ENCODE data around the gene CRB3.

CRB3 gene

DNA sequence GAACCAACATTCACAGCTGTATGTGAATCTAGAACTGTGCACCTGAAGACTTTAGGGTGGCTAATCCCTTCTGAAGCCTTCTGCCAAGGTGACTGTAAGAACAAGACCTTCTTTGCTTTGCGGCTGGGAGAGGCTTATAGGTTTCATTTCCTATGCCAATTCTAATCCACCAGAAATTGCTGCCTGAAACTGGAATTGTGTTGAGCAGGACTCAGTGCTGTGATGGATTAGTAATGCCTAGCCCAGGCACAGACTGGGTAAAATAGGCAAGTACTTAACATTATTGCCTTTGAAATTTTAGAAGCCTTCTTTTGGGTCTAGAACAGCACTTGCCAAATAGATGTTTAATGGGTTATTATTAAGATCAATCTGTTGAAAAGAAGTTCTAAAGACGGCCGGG is 16.0 kb upstream of the CRB3 start:
- H3K9me2 ChIP-seq (replicated peaks; ENCODE audit: insufficient read depth, low read length) = no peaks in the 10 kb centered on the region
- no peaks in the 10 kb centered on the region for H3K36me3 ChIP-seq (replicated peaks; ENCODE audit: insufficient read depth, low read length)

DNA sequence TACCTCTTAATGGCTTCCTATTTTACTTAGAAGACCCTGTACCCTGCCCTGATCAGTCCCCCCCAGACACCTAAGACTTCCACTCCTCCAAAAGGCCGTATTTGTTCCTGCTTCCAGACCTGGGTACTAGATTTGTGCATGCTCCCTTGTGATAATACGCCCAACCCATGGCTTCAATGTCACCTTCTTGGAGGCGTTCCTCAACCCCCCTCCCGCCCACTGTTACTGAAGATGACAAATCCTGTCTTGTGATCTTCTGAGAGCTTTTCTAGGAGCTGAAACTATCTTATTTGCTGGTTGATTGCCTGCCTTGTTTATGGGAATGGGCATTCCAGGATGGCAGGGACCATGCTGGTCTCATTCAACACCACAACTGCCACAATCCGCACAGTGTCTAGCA is 13.9 kb upstream of the CRB3 start:
- Histone ChIP-seq H3K27me3 (replicated peaks; ENCODE audit: insufficient read depth, low read length) (no peaks in the 10 kb centered on the region), H3K4me3 (ENCODE audit: low read length) (no peak overlapping the region), H3K4me2 (ENCODE audit: low read depth, low read length) (no peak overlapping the region), H3K9me2 (replicated peaks; ENCODE audit: insufficient read depth, low read length) (no peaks in the 10 kb centered on the region), H3K9ac (ENCODE audit: low read length) (no peak overlapping the region), H3K27ac (ENCODE audit: low read length) (no peak overlapping the region), H3K79me2 (ENCODE audit: low read length) (no peaks in the 10 kb centered on the region), H3K4me1 (ENCODE audit: low read length) (no peaks in the 10 kb centered on the region), H3K36me3 (replicated peaks; ENCODE audit: insufficient read depth, low read length) (0 out of 2 replicates have a peak, but pooled peaks cover 5% of the 10 kb centered on the region), H3F3A (ENCODE audit: insufficient read depth, low read length) (no peaks in the 10 kb centered on the region), H4K20me1 (ENCODE audit: insufficient read depth, low read length) (no peaks in the 10 kb centered on the region), H2AFZ (ENCODE audit: low read length) (no peak overlapping the region), H3K9me3 (replicated peaks; ENCODE audit: insufficient read depth, low read length) (no peaks in the 10 kb centered on the region)
- TF ChIP-seq, protein P1, sequence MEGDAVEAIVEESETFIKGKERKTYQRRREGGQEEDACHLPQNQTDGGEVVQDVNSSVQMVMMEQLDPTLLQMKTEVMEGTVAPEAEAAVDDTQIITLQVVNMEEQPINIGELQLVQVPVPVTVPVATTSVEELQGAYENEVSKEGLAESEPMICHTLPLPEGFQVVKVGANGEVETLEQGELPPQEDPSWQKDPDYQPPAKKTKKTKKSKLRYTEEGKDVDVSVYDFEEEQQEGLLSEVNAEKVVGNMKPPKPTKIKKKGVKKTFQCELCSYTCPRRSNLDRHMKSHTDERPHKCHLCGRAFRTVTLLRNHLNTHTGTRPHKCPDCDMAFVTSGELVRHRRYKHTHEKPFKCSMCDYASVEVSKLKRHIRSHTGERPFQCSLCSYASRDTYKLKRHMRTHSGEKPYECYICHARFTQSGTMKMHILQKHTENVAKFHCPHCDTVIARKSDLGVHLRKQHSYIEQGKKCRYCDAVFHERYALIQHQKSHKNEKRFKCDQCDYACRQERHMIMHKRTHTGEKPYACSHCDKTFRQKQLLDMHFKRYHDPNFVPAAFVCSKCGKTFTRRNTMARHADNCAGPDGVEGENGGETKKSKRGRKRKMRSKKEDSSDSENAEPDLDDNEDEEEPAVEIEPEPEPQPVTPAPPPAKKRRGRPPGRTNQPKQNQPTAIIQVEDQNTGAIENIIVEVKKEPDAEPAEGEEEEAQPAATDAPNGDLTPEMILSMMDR (IDR thresholded peaks at IDR 0.05; ENCODE audit: low read length) = no peak
- TF ChIP-seq EZH2phosphoT487 (IDR thresholded peaks at IDR 0.05; ENCODE audit: low read length) = no peak
- no peak for TF ChIP-seq EZH2 (optimal IDR thresholded peaks at IDR 0.05; ENCODE audit: low read depth, low read length)
- no peak for DNase-seq

More for the DNA sequence above, 16.0 kb upstream of the CRB3 start:
- Histone ChIP-seq H4K20me1 (ENCODE audit: insufficient read depth, low read length) (no peaks in the 10 kb centered on the region), H3F3A (ENCODE audit: insufficient read depth, low read length) (no peaks in the 10 kb centered on the region), H3K79me2 (ENCODE audit: low read length) (no peaks in the 10 kb centered on the region), H3K9ac (ENCODE audit: low read length) (no peak overlapping the region), H3K4me3 (ENCODE audit: low read length) (no peak overlapping the region), H3K27ac (ENCODE audit: low read length) (no peak overlapping the region), H3K4me2 (ENCODE audit: low read depth, low read length) (no peak overlapping the region), H3K9me3 (replicated peaks; ENCODE audit: insufficient read depth, low read length) (no peaks in the 10 kb centered on the region), H3K27me3 (replicated peaks; ENCODE audit: insufficient read depth, low read length) (no peaks in the 10 kb centered on the region), H2AFZ (ENCODE audit: low read length) (no peak overlapping the region), H3K4me1 (ENCODE audit: low read length) (no peaks in the 10 kb centered on the region)
- TF ChIP-seq EZH2 (optimal IDR thresholded peaks at IDR 0.05; ENCODE audit: low read depth, low read length) (no peak), EZH2phosphoT487 (IDR thresholded peaks at IDR 0.05; ENCODE audit: low read length) (no peak)
- TF ChIP-seq, protein P1 (IDR thresholded peaks at IDR 0.05; ENCODE audit: low read length) = no peak
- DNase-seq = no peak

DNA sequence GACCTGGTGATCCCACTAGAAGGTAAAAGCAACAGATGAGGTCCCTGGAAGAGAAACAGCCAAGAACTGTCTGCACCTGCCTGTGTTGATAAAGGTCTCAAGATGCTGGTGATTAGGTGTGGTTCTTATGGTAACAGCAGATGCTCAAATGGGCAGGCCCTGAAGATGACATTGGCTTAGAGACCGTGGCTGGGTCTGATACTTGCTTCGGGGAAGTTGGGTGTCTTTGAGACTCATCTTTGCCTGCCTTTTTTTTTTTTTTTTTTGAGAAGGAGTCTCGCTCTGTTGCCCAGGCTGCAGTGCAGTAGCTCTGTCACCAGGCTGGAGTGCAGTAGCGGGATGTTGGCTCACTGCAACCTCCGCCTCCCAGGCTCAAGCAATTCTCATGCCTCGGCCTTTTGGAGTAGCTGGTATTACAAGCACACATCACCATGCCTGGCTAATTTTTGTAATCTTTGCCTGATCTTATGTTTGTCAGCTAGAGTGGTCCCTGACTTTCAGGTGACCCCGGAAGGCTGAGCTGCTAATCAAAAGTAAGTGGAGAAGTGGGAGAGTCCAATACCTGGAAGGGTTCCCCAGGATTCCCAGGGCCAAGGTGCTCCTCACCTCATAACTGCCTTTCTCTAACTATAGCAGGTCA is 12.4 kb upstream of the CRB3 start:
- no peak for DNase-seq
- H3K9me3 ChIP-seq (replicated peaks; ENCODE audit: insufficient read depth, low read length) = no peaks in the 10 kb centered on the region
- TF ChIP-seq, protein P1 (IDR thresholded peaks at IDR 0.05; ENCODE audit: low read length) = no peak
- no peak for TF ChIP-seq EZH2phosphoT487 (IDR thresholded peaks at IDR 0.05; ENCODE audit: low read length)
- no peak for TF ChIP-seq EZH2 (optimal IDR thresholded peaks at IDR 0.05; ENCODE audit: low read depth, low read length)
- 0 out of 2 replicates have a peak, but pooled peaks cover 5% of the 10 kb centered on the region for H3K36me3 ChIP-seq (replicated peaks; ENCODE audit: insufficient read depth, low read length)
- H2AFZ ChIP-seq (ENCODE audit: low read length) = no peak overlapping the region
- H3K27ac ChIP-seq (ENCODE audit: low read length) = no peak overlapping the region
- no peaks in the 10 kb centered on the region for H3K4me1 ChIP-seq (ENCODE audit: low read length)
- no peak overlapping the region for H3K4me3 ChIP-seq (ENCODE audit: low read length)
- no peaks in the 10 kb centered on the region for H3K9me2 ChIP-seq (replicated peaks; ENCODE audit: insufficient read depth, low read length)
- no peaks in the 10 kb centered on the region for H4K20me1 ChIP-seq (ENCODE audit: insufficient read depth, low read length)
- H3F3A ChIP-seq (ENCODE audit: insufficient read depth, low read length) = no peaks in the 10 kb centered on the region
- no peaks in the 10 kb centered on the region for H3K27me3 ChIP-seq (replicated peaks; ENCODE audit: insufficient read depth, low read length)
- H3K9ac ChIP-seq (ENCODE audit: low read length) = no peak overlapping the region
- no peaks in the 10 kb centered on the region for H3K79me2 ChIP-seq (ENCODE audit: low read length)
- no peak overlapping the region for H3K4me2 ChIP-seq (ENCODE audit: low read depth, low read length)

Measured in MM.1S (cell line).